ENCODE results near the gene JHY.

GRCh38 chr11:122902951-122903350 is 20.4 kb downstream of the JHY start:
- TF ChIP-seq MAFK (IDR thresholded peaks at IDR 0.05; ENCODE audit: low read depth, low read length) (no peak), CTCF (IDR thresholded peaks at IDR 0.05; ENCODE audit: control extremely low read depth in 1 of 3, insufficient read depth in 1 of 3, low read depth in 1 of 3, low read length in 3 of 3) (no peak), POLR2A (IDR thresholded peaks at IDR 0.05; ENCODE audit: control extremely low read depth in 1 of 2, low read depth in 2 of 2, low read length in 2 of 2) (no peak)

Data from H1 (cell line).